DMS114 treated with DMSO at 0.1 percent for 48 hours (cell line): ENCODE measurements around the gene ASIC5.

Source experiments
- DNase-seq: peaks from one replicate; lab custom pipeline; 2025; ENCODE audit not compliant: unreplicated experiment; lab: John Stamatoyannopoulos, UW

The ASIC5 gene

DNA sequence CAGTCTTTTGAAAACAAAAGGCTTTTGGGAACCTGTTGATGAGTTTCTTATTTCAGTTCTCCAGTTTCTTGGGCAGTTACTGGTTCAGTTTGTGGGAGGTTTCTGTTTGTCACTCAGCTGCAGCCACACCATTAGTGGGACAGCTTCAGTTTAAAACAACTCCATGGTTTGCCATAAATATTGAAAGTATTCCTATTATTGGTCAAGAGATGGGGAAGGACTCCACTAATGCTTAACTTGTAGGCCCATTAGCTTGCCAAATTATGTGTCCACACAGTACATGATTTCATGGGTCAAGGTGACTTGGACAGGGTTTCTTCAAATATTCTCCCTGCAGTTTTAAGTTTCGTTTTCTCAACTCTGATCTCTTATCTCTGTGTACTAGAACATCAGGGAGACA, 15.5 kb upstream of the ASIC5 start:
- DNase-seq = no peak

DNA sequence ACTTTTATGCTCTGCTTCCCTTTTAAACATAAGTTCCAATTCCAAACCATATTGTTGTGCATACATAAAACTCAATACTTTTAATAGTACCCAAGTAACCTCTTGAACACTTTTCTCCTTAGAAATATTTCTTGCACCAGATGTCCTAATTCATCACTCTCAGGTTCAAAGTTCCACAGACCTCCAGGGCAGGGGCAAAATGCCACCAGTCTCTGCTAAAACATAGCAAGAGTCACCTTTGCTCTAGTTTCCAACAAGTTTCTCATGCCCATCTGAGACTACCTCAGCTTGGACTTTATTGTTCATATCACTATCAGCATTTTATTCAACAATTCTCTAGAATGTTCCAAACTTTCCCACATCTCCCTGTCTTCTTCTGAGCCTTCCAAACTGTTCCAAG, 13.7 kb upstream of the ASIC5 start:
- no peak for DNase-seq

DNA sequence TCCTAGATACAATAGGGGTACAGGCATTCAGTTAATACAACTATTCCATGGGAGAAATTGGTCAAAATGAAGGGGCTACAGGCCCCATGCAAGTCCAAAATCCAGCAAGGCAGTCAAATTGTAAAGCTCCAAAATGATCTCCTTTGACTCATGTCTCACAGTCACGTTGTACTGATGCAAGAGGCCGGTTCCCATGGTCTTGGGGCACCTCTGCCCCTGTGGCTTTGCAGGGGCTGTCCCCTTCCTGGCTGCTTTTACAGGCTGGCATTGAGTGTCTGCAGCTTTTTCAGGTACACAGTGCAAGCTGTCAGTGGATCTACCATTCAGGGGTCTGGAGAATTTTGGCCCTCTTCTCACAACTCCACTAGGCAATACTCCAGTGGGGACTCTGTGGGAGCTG, 12.5 kb upstream of the ASIC5 start:
- no peak for DNase-seq

DNA sequence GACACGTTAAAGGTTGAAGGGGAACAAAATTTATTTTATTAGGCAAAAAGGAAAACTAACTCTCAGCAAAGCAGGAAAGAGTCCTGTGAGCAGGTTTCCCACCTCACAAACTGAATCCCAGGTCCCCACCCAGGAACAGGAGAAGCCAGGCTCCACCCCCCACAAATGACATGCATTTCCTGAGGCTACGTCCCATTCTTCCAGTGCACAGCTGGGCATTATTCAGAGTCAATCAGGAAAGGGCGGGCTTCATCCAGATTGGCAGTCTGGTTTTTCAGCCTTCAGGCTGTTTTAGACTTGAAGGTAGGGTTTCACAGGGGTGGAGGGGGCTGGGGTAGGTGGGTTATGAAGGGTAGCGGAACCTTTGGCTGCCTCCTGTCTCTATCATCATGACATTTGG, 11.9 kb upstream of the ASIC5 start:
- no peak for DNase-seq

DNA sequence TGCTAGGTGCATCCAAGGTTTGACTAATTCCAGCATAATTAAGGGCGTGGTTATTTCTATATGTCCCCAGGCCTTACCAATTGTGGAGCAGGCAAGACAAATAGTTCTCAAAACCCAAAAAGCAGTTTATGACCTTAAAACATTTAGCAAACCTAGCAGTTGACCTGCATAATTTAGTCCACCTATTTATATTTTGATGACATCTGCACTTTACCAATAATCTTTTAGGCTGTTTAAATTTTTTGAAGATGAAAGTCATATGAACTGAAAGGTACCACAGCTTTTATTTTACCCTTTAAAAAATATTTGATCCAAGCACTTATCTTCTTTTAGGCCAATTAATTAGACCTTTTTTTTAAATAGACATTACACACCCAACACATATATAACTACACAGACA, 9.8 kb upstream of the ASIC5 start:
- DNase-seq = no peak

DNA sequence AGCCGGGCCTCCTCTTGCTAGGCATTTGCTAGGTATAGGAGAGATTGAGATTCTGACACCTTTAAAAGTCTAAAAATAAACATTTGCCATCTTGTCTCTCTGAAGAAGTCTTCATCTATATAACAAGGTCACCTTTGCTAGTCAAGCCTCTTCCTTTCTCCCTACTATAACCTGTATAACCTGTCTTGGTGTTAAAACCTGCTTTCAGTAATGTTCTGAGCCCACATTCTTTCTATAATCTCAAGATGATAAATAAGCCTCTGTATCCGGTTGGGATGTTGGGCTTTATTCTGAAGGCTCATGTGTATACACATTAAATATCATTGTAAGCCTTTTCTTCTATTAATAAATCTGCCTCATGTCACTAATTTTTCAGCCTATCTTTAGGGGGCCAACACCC, 10.2 kb downstream of the ASIC5 start:
- DNase-seq = no peak

DNA sequence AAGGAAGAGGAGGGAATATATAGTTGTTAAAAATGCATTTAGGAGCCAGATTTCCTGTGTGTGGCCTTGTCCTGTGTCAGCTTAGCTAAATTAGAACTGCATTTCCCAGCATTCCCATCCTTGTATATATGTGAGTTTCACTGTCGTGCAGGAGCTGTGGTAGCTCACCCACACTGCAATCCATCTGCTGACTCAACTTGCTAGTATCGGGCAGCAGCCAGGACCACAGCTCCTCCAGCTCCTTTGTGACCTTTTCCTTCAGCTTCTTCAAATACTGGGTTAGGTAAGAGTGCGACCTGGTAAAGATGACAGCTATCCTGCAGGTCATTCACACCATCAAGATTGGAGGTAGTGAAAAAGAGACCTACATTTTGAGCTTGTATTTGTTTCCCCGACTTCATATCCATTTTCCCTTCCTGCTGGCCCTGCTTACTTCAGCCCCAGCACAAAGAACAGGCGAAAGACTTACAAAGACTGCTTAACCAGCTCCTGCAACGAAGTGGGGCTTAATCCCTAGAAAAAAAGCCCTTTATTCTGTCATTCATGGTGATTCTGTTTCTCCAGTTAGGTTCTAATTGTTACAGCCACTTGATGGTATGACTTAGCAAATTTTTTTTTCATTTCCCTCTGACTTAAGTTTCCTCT, 11.4 kb downstream of the ASIC5 start:
- DNase-seq = no peak

DNA sequence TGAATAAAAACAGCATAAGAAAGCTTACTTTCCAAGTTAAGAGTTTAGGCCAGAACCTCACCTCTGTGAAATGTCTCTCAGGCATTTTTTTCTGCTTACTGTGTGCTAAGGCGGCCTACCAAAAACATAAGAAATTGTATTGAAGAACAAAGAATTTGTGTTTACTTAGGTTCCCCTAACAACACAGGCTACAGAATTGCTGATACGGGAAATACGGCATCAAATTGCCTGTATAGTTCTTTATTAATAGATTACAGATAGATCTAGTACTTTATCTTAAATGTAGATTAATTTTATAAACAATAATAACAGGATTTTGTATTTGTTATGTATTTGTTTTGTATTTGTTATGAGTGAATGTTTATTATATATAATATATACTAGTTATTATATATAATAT, 12.9 kb downstream of the ASIC5 start:
- DNase-seq = no peak

DNA sequence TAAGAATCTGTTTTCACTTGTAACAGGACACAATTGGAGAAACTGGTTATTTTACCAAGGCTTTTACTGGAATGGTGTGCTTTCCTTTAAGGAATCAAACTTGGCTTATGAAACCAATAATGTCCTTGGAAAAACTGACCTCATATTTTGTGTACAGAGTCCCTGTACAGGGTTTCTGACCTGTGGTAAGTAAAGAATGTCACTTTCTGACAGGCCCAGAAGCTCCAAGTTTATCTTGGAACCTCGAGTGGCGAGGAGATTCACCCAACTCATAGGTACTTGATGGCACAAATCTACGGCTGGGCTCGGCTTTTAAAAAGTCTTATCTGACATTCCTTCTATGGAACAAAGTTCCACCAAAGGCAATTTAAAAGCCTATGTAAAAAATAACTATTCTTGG, 17.0 kb downstream of the ASIC5 start:
- no peak for DNase-seq

DNA sequence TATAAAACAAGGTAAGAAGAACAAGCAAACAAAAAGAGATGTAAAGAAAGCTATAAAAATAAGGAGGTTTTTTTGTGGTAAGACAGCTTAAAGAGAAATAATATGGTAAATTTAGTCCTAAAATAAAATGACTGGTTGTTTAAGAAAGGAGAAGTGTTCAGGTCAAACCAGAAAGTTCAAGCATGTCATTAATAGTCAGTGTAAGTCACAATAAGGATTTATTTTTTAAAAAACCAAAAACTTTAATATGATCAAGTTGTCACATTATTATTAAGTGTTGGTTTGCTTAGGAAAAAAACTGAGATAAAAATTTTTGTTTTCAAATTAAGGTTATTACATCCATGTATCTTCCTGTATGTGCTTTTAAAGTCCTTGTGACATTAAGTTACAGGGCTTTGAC, 19.1 kb downstream of the ASIC5 start:
- no peak for DNase-seq

DNA sequence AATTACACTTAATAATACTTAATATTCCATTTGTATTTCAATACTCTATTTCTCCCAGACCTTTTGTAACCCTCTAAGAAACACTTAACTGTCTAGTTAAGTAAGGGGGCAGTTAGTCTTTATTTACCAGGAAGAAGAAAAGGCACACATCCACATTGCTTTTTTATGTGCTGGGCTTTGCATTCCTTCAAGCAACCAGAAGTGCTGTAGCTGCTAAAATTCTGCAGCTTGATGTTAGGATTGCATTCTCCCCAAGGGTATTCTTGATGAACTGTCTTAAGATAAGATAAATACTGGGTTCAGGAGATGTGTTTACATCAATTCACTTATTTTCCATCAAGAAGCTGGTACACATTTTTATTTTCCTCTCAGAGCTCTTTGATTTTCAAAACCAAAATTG, 24.0 kb downstream of the ASIC5 start:
- no peak for DNase-seq

DNA sequence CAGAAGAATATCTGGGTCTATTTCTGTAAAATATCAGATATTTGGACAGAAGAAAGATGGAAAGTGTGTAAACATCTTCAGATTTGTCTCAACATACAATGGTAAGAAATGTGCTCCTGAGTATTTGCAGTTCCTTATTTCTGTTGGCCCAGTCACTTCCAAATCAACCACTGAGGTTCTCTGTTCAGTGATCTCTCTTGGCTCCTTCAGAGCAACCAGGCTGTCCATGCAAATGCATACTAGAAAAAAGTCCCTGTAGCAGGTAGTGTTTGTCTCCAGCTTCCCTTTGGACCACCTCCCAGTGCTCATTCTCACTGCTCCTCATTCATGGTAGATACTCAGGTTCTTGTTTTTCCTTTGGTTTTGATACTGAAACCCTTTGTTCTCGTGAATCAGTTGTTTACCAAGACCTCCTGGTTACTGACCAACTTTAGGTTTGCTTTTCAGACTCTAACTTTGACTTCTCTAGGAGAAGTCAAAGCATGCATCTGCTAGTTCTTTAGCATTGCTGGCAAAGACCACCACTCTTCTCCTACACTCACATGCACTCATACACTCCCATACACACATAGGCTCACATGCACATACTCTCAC, 28.8 kb downstream of the ASIC5 start:
- no peak for DNase-seq

DNA sequence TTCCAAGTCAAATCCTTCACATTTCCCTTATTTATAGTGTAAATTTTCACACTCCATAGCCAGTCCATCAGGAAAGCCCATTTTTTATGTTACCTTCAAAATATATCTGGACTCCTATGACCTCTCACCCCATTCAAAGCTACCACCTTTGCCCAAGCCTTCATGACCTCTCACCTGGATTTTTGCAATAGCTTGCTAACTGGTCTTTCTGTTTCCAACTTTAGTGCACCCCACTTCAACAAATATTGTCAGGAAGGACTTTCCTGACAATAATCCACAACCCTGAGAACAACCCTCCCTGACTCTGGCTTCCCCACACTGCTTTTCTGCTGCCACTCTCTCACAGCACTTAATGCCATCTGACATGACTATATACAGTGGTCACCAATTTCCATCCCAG, 33.4 kb downstream of the ASIC5 start:
- no peak for DNase-seq

DNA sequence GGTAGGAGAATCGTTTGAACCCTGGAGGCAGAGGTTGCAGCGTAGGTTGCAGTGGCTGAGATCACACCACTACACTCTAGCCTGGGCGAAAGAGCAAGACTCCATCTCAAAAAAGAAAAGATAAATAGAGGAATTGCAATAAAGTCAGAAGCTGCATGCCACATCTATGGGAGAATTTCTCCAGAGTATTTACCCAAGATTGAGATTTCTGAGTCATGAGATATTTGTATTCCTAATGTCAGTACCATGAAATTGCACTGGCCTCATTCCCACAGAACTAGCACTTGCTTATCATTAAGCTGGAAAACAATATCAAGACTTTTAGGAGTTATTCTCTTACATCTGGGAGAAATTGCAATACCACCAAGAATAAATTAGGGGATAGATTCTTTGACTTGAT, 37.4 kb downstream of the ASIC5 start:
- no peak for DNase-seq

DNA sequence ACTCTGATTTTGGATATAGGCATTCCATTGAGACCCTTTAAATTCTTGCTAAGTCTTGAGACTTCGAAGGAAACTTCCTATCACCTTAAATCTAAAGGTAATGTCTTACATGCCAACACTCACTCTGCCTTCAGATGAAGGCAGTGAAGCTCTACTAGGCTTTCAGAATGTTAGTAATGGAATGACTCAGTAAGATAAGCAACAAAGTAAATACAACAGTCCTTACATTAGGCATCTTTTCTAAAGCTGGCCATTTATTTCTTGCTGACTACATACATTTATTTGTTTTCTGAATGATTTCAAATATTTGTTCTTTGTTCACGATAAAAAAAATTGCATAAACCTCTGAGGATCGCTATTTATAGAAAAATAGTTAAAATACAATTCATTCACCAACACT, 43.5 kb downstream of the ASIC5 start:
- no peak for DNase-seq

DNA sequence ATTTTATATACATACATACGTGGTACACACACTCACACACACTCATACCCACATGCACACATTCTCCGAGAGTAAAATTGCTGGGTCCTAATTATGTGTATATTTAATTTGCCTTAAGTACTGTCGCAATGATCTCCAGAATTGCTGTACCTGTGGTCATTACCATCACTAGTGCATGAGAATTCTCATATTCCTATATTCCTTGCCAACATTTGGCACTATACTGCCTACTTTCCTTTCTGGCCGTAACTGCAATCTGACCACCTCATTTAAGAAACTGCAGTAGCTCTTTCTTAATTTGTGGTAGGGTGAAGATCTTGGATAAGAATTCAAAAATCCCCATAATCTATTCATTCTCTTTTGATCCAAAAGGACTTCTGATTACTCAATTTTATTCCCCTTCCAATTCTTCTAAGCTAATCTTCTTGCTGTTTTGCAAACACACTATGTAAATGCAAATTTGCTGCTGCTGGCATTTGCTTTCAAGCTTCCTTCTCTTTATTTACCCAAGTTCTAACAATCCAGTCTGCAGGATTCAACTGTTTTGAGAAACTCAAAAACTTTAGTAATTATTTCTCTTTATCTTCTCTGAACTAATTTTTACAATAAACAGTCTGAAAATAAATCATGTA, 45.1 kb downstream of the ASIC5 start:
- DNase-seq = no peak

DNA sequence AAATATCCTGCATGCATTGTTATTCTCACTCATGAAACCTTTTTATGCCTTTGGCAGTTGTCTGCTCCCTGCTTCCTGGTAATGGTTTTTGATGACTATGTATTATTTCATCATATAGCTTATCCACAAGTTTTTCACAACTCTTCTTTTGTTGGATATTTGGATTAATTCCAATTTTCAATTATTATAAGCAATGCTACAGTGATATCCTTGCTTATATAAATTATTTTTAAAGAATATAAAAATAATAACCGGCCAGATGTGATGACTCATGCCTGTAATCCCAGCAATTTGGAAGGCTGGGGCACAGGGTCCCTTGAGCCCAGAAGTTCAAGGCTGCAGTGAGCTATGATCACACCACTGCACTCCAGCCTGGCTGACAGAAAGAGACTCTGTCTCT, 47.0 kb downstream of the ASIC5 start:
- no peak for DNase-seq

DNA sequence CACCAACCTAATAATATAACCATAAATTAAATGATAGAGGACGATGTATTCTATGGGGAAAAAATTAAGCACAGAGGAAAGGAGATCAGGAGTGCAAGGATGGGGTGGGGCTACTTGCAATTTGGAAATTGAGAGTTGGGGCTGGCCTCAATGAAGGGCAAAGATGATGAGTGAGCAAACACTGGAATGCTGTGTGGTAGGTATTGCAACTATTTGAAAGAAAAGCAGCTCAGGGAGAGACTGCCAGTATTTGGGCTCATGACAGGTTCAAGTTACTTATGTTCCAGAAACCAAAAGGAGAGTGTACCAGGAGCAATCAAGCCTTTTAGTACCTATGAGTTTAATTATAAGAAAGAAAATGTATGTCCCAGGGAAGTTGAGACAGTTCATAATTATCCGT, 47.4 kb downstream of the ASIC5 start:
- no peak for DNase-seq

DNA sequence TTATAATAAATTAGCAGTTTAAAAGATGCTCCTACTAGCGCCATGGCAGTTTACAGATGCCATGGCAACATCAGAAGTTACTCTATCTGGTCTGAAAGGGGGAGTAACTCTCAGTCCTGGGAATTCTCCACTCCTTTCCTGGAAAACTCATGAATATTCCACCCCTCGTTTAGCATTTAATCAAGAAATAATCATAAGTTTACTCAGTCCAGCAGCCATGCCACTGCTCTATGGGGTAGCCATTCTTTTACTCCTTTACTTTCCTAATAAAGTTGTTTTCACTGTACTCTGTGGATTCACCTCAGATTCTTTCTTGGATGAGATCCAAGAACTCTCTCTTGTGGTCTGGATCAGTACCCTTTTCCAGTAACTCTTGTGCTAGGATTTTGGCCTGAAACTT, 55.0 kb downstream of the ASIC5 start:
- DNase-seq = no peak

DNA sequence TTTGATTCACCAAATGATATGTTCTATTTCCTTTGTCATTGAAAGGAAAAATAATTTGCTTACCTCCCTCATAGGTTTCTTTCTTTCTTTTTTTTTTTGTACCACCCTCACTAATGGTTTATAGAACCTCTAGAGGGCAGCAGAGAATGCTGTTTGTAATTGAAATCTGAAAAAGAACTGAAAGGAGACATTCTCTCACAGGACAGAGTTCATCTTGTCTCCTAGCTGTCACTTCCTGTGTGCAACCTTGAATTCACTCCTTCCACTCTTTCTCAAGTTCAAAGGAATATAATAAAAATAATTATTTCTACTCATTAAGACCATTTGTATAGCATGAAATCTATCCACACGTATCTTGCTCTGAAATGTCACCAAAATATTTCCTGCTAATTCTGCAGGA, 56.2 kb downstream of the ASIC5 start:
- peak; percentile 71 for DNase-seq

DNA sequence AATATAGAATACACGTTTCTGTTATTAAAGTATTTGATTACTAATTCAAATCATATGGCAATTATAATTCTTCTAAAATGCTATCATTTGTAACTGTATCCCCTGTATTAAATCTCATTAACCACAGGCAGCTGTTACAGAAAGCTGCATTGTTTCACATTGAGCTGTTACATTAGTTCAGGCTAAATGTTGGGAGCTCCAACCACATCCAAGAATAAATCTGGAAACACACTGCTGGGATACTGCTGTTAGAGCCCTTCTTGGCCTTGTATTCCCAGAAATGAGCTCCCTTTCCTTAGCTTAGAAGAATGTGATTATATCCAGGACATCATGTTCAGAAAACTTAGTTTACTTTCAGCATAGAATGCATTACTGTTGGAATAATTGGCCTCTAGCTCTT, 59.1 kb downstream of the ASIC5 start:
- no peak for DNase-seq

DNA sequence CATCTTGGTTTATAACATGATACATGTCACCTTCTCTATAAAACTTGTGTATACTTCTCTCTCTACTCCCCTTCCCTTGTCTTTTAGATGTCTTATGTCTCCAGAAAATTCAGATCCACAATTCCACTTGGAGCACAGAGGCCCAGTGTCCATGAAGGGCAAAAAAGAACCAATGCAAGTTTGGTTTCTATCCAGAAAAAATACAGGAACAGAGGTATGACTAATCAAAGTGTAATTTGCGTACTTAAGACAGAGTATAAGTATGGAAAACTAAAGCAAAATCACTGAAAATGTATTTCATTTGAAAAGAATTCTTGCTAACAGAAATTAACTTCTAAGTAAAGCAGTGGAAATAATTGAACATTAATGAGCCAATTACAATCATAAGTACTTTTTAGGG, 61.1 kb downstream of the ASIC5 start:
- no peak for DNase-seq
